GM21723 (cell line): ENCODE measurements around the gene LRRC58.

Experiments
- ATAC-seq: cut with Tn5 transposase; IDR thresholded peaks from one replicate; pipeline ENCODE4 v1.9.1; 2021; ENCODE audit warnings: mild to moderate bottlenecking, moderate library complexity; ENCODE audit not compliant: unreplicated experiment

Gene LRRC58

DNA sequence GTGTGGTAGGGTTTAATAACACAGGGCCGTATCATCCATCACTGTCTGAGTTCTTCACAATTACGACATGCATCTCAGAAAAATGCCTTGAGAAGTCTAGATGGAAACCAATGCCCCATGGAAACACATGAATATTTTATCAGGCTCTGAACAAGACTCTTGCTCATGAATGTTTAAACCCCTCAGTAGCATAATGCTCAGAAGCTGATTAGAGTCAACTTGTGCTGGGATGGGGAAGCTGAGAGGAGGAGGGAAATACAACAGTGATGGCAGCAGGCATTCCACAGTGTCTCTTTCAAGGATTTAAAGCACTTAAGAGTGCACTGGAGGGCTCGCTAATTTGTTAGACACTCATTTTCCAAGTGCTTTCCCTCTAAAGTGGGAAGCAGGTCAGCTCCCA, 67.9 kb downstream of the LRRC58 start:
- no peak for ATAC-seq

DNA sequence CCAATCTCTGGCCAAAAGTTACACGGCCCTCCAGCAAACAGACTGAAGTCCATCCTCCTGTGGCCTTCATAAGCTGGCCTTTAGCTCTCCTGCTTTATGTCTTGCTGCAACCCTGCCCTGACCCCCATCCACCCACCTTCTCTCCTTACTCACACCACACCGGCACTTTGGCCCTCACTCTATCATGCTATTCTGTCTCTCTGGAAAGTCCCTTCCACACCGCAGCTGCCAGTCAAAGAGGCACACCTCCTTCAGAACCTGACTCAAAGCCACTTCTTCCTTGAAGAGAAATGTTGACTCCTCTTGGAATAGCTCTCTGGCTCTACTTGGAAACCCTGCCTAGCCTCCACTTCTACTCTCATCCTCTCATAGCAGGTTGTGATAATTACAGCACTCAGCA, 68.6 kb downstream of the LRRC58 start:
- ATAC-seq, result no peak

DNA sequence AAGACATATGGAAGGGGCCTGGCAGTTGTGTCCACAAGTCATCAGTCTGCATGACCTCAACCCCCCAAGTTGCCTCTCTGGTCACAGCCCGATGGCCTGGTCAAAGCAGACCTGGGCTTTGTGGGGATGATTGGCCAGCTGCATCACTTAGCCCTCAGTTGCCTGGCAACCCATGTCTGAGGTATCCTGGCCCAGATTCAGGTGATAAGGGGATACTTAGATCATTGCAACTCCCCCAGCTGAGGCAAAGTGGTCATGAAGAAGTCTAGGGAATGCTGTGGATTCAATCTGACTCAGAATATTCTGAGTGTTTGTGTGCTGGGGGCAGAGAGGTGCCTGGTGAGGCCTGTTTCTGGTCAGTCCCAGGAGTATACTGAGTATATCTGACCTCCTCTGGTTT, 69.1 kb downstream of the LRRC58 start:
- ATAC-seq, result no peak

DNA sequence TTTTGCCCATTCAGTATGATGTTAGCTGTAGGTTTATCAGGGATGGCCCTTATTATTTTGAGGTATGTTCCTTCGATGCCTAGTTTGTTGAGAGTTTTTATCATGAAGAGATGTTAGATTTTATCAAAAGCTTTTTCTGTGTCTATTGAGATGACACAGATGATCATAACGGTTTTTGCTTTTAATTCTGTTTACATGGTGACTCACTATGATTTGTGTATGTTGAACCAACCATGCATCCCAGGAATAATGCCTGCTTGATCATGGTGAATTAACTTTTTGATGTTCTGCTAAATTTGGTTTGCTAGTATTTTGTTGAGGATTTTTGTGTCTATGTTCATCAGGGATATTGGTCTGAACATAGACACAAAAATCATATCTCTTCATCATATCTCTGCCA, 72.4 kb downstream of the LRRC58 start:
- ATAC-seq, result no peak

DNA sequence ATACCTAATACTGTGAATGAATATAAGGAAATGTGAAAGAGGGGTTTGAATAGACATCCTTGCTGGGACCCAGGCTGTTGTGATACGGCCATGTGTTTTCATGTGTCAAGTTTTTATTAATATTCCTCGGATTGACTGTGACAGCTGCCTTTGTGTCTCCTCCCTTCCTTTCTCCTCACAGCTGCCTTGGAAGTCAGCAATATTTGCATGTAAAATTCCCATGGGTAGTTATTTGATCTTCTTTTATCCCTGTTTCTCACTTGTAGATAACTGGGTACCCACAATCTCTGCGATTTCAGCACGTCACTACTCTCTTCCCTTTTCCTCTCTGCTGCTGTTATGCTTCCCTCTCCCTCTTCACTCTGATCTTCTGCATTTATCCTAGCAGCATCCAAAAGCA, 73.5 kb downstream of the LRRC58 start:
- no peak for ATAC-seq

DNA sequence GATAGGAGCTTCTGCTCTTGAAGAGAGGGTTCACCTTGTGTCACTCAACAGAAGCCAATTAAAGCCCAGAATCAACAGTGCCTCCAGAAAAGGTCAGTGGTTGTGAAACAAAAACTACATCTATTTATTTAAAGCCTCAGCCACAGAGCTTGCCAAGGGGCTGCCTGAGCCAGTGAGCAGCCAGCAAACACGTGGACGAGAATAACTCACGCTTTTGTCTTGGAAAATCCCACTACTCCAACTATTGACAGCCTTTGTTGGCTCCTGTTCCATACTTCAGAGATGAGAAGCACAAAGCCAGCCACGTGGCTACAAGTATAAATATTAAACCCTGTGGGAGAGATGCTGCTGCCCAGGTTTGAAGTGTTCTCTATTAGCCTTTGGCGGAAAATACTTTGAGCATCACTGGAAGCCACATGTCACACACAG, 74.4 kb downstream of the LRRC58 start:
- ATAC-seq, result no peak
